HS-5 (cell line): ENCODE data around the gene RPTOR.
A peak's percentile ranks its signal among the peaks of the same experiment; 100 is the strongest.
"Not testable (repeated sequence)": the region's sequence is repeated elsewhere in the genome, so short reads cannot be mapped to it uniquely, and the experiment has no call there.

ENCODE experiments used
- DNase-seq: peaks from one replicate; pipeline ENCODE4 v3.0.0-alpha.2; 2012; ENCODE audit warnings: low read depth

RPTOR gene

GRCh38 chr17:80720610-80721577, 176.3 kb downstream of the RPTOR start:
- DNase-seq = peak; percentile 52

GRCh38 chr17:80722661-80723060, 178.0 kb downstream of the RPTOR start:
- DNase-seq = no peak

GRCh38 chr17:80724775-80725266, 180.2 kb downstream of the RPTOR start:
- DNase-seq = peak; percentile 49

- no peak for DNase-seq
Measured at GRCh38 chr17:80725517-80725916, 180.9 kb downstream of the RPTOR start.

- no peak for DNase-seq
Measured at GRCh38 chr17:80726558-80727408, 182.1 kb downstream of the RPTOR start.

- no peak for DNase-seq
Measured at GRCh38 chr17:80727409-80727755, 182.7 kb downstream of the RPTOR start.

GRCh38 chr17:80729016-80729415, 184.4 kb downstream of the RPTOR start:
- no peak for DNase-seq

GRCh38 chr17:80729761-80730160, 185.1 kb downstream of the RPTOR start:
- no peak for DNase-seq

GRCh38 chr17:80730739-80731138, 186.1 kb downstream of the RPTOR start:
- DNase-seq = no peak

- no peak for DNase-seq
Measured at GRCh38 chr17:80731323-80731722, 186.7 kb downstream of the RPTOR start.

- peak; percentile 45 for DNase-seq
Measured at GRCh38 chr17:80732268-80732667, 187.6 kb downstream of the RPTOR start.

- no peak for DNase-seq
Measured at GRCh38 chr17:80737106-80738019, 192.7 kb downstream of the RPTOR start.

GRCh38 chr17:80738020-80738808, 193.6 kb downstream of the RPTOR start:
- no peak for DNase-seq

GRCh38 chr17:80738987-80739730, 194.5 kb downstream of the RPTOR start:
- no peak for DNase-seq

- DNase-seq = no peak
Measured at GRCh38 chr17:80740141-80740540, 195.5 kb downstream of the RPTOR start.

GRCh38 chr17:80742091-80742490, 197.5 kb downstream of the RPTOR start:
- DNase-seq = no peak

GRCh38 chr17:80742581-80743180, 198.0 kb downstream of the RPTOR start:
- no peak for DNase-seq

GRCh38 chr17:80743181-80743771, 198.6 kb downstream of the RPTOR start:
- no peak for DNase-seq

GRCh38 chr17:80743973-80744372, 199.3 kb downstream of the RPTOR start:
- DNase-seq = not testable (repeated sequence)
